Upper lobe of left lung (tissue), 6 donors: ENCODE results near the gene ZNF438. TPM values are rescaled to one million over a fixed set of nuclear protein-coding genes. Genes with fewer than 3 reads are reported as not detected.
A peak's percentile ranks its signal among the peaks of the same experiment; 100 is the strongest.

Experiments
- ATAC-seq, 2 donors: fragments of 200-7000 bp; cut with Tn5 transposase; one replicate each; pipeline ENCODE4 v1.9.1; 2022; ENCODE audit warnings: mild to moderate bottlenecking in 2 of 2, moderate library complexity in 2 of 2; ENCODE audit not compliant: low FRiP score in 2 of 2
- DNase-seq, 2 donors: peaks; one replicate each; pipeline ENCODE4 v3.0.0-alpha.2; 2019 to 2020
- H3K27ac ChIP-seq, 4 donors: fragments of 200-600 bp; sonication (generic); one replicate each; pipeline ENCODE4 v1.5.1; 2016 to 2019
- H3K27me3 ChIP-seq, 4 donors: fragments of 200-600 bp; sonication (generic); one replicate each; pipeline ENCODE4 v1.5.1; 2017 to 2019
- H3K36me3 ChIP-seq, 4 donors: fragments of 200-600 bp; sonication (generic); one replicate each; pipeline ENCODE4 v1.5.1; 2016 to 2019
- H3K4me1 ChIP-seq, 4 donors: fragments of 200-600 bp; sonication (generic); one replicate each; pipeline ENCODE4 v1.5.1; 2018 to 2019
- H3K4me3 ChIP-seq, 4 donors: fragments of 200-600 bp; sonication (generic); one replicate each; pipeline ENCODE4 v1.5.1; 2017 to 2019; ENCODE audit warnings: mild to moderate bottlenecking in 2 of 4, moderate library complexity in 1 of 4
- H3K9me3 ChIP-seq, 4 donors: fragments of 200-600 bp; sonication (generic); one replicate each; pipeline ENCODE4 v1.5.1; 2018 to 2019
- CTCF ChIP-seq, 6 experiments: fragments of 450-650 bp in 4 of 6; fragments of 200-600 bp in 2 of 6; sonication (generic) in 2 of 6; IDR thresholded peaks; one replicate each; pipeline ENCODE4 v1.5.1; 2016 to 2019; ENCODE audit warnings: antibody characterized with exemption in 6 of 6
- EP300 ChIP-seq, 4 donors: sonication (generic); formaldehyde crosslinking; IDR thresholded peaks; one replicate each; pipeline ENCODE4 v1.5.1; 2017; ENCODE audit warnings: antibody characterized with exemption in 4 of 4, control low read depth in 2 of 4
- POLR2A ChIP-seq, 4 donors: fragments of 450-650 bp; IDR thresholded peaks; one replicate each; pipeline ENCODE4 v1.5.1; 2016 to 2017; ENCODE audit warnings: antibody characterized with exemption in 4 of 4, mild to moderate bottlenecking in 2 of 4
- POLR2AphosphoS5 ChIP-seq, 2 donors: sonication (generic); formaldehyde crosslinking; IDR thresholded peaks; one replicate each; pipeline ENCODE4 v1.5.1; 2017; ENCODE audit warnings: antibody characterized with exemption in 2 of 2
- WGBS, 2 donors: methylation state at CpG; one replicate each; pipeline ENCODE4 v1.1.5; 2017 to 2018; 5-methylcytosine and 5-hydroxymethylcytosine counted together
- total RNA-seq, 6 donors: library from RNA; depleted of rRNA in 4 of 6; stranded (reverse); fragments of >200 nt in 4 of 6; gene quantifications; one replicate each; pipeline versions ENCODE4 v1.1.0 to v1.2.1, GENCODE V29; 2016 to 2021
- donor health status: DM: no; HTN: no; CAD: no; lungs with moderate emphysema.
- donor health status: DM: no; HTN: yes; CAD: no; lungs with severe emphysema.

ZNF438 gene
- total RNA-seq, 6 donors from 2014 or later: 10.5 to 25.1 (median 13.7) TPM

DNA sequence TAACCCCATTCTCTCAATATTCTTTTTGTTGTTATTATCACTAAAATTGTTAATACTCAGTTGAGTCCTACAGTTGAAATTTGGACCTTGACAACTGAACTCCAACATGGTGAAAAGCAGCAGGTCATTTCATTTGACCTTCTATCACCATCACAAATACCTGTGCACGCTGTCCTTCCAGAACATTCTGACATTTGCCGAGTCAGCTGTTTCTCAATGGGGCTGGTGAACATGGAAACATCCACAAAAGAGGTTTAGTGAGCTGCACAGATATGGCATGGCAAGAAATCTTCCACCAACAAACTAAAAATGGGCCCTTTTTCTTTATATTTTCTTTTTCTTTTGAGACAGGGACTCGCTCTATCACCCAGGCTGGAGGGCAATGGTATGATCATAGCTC lies 169.7 kb downstream of the ZNF438 start:
- Histone ChIP-seq H3K4me3 (no peak overlapping the region), H3K27me3 (no peaks in the 10 kb centered on the region), H3K36me3 (no peaks in the 10 kb centered on the region), H3K9me3 (no peaks in the 10 kb centered on the region), H3K27ac (no peak overlapping the region), H3K4me1 (peaks cover 4 to 34% (median 22%) of the 10 kb centered on the region in 4 donors)
- ATAC-seq (no peak), DNase-seq (no peak)
- TF ChIP-seq EP300 (IDR thresholded peaks at IDR 0.05) (no peak), POLR2AphosphoS5 (IDR thresholded peaks at IDR 0.05) (no peak), CTCF (IDR thresholded peaks at IDR 0.05) (no peak), POLR2A (IDR thresholded peaks at IDR 0.05) (no peak)
- 92 to 94% methylated on average over 3 of the region's 3 CpGs for WGBS, 2 donors

- ATAC-seq: no peak
- 75% methylated on average over 1 of the region's 1 CpG for WGBS, 2 donors
Observed at GRCh38 chr10:30861221-30861620, 170.4 kb downstream of the ZNF438 start.

DNA sequence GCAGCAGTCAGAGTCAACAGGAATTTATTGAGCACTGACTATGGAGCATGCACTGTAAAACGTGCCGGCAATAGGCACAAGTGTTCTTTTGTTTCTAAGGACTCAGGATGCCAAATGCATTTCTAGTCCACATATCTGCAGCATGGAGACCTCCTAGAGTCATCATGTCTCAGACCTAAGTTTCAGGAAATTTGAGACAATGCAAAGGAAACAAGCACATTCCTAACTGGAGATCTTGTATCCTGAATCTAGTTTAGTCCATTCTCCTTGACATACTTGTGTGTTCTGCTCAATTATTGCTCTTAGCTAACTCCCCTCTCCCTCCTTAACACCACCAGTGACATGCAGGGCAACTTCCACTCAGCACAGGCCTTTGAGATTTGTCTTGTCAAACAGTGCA lies 173.2 kb downstream of the ZNF438 start:
- H3K36me3 ChIP-seq: no peaks in the 10 kb centered on the region
- DNase-seq (no peak), ATAC-seq (peak in 1 of 2 donors; percentile 4)
- H3K4me1 ChIP-seq: peaks cover 4 to 35% (median 28%) of the 10 kb centered on the region in 4 donors
- H3K27me3 ChIP-seq: no peaks in the 10 kb centered on the region
- TF ChIP-seq EP300 (IDR thresholded peaks at IDR 0.05) (no peak), POLR2A (IDR thresholded peaks at IDR 0.05) (no peak), POLR2AphosphoS5 (IDR thresholded peaks at IDR 0.05) (no peak), CTCF (IDR thresholded peaks at IDR 0.05) (no peak)
- no peak overlapping the region for H3K4me3 ChIP-seq
- no peaks in the 10 kb centered on the region for H3K9me3 ChIP-seq
- peak overlapping the region; percentile 34 to 77 (median 51) for H3K27ac ChIP-seq
- 50 to 73% methylated on average over 2 of the region's 2 CpGs for WGBS, 2 donors

More at GRCh38 chr10:30861221-30861620, 170.4 kb downstream of the ZNF438 start:
- Histone ChIP-seq H3K4me3 (no peak overlapping the region), H3K27me3 (no peaks in the 10 kb centered on the region), H3K4me1 (peaks cover 4 to 34% (median 22%) of the 10 kb centered on the region in 4 donors), H3K9me3 (no peaks in the 10 kb centered on the region), H3K36me3 (no peaks in the 10 kb centered on the region), H3K27ac (no peak overlapping the region)
- no peak for TF ChIP-seq CTCF (IDR thresholded peaks at IDR 0.05)
- TF ChIP-seq EP300 (IDR thresholded peaks at IDR 0.05): no peak
- no peak for TF ChIP-seq POLR2A (IDR thresholded peaks at IDR 0.05)
- TF ChIP-seq POLR2AphosphoS5 (IDR thresholded peaks at IDR 0.05): no peak
- no peak for DNase-seq

DNA sequence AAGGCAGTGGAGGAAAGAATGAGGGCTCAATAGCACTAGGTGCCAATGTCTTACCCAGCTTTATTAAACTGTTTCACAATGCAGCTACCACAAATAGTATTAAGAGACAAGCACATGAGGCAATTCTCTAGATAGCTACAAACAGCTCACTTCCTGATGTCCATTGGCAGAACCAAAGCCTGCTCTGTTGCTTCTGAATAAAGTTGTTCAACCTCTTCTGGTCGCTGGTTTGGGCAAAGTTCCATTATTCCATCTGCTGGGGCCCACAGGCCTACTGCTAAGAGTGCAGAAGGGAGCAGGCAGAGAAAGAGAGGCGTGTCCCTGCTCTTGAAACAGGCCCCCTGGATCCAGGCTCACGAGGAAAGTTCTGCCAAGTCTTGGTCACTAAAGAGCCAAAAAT lies 173.9 kb downstream of the ZNF438 start:
- peak; percentile 77 to 93 for ATAC-seq
- Histone ChIP-seq H3K9me3 (no peaks in the 10 kb centered on the region), H3K4me3 (no peak overlapping the region), H3K27ac (peak overlapping the region; percentile 34 to 77 (median 51)), H3K36me3 (no peaks in the 10 kb centered on the region), H3K4me1 (peaks cover 4 to 37% (median 30%) of the 10 kb centered on the region in 4 donors), H3K27me3 (no peaks in the 10 kb centered on the region)
- 32 to 42% methylated on average over 3 of the region's 3 CpGs for WGBS, 2 donors
- DNase-seq: peak in 1 of 2 donors; percentile 32
- TF ChIP-seq EP300 (IDR thresholded peaks at IDR 0.05) (peak in 1 of 4 donors; percentile 5), POLR2AphosphoS5 (IDR thresholded peaks at IDR 0.05) (peak; percentile 34 to 50), POLR2A (IDR thresholded peaks at IDR 0.05) (no peak), CTCF (IDR thresholded peaks at IDR 0.05) (no peak)

- TF ChIP-seq POLR2AphosphoS5 (IDR thresholded peaks at IDR 0.05) (no peak), CTCF (IDR thresholded peaks at IDR 0.05) (no peak), POLR2A (IDR thresholded peaks at IDR 0.05) (no peak), EP300 (IDR thresholded peaks at IDR 0.05) (no peak)
- Histone ChIP-seq H3K27me3 (no peaks in the 10 kb centered on the region), H3K4me3 (no peak overlapping the region), H3K4me1 (peaks cover 4 to 31% (median 27%) of the 10 kb centered on the region in 4 donors), H3K36me3 (no peaks in the 10 kb centered on the region), H3K9me3 (no peaks in the 10 kb centered on the region), H3K27ac (peak overlapping the region in 2 of 4 donors; percentile 25 to 46)
- 91 to 92% methylated on average over 5 of the region's 5 CpGs for WGBS, 2 donors
- DNase-seq (no peak), ATAC-seq (no peak)
Observed at GRCh38 chr10:30855131-30855530, 176.5 kb downstream of the ZNF438 start.
